ENCODE results near the gene CARS1. TPM values are rescaled to one million over a fixed set of nuclear protein-coding genes. Genes with fewer than 3 reads are reported as not detected.

Gene CARS1
- total and polyA plus RNA-seq, 10 of the 15 experiments (the other 5 are each of a cell fraction or from before 2014, with no cell fraction given), result 7.8 to 60.6 (median 45.7) TPM

DNA sequence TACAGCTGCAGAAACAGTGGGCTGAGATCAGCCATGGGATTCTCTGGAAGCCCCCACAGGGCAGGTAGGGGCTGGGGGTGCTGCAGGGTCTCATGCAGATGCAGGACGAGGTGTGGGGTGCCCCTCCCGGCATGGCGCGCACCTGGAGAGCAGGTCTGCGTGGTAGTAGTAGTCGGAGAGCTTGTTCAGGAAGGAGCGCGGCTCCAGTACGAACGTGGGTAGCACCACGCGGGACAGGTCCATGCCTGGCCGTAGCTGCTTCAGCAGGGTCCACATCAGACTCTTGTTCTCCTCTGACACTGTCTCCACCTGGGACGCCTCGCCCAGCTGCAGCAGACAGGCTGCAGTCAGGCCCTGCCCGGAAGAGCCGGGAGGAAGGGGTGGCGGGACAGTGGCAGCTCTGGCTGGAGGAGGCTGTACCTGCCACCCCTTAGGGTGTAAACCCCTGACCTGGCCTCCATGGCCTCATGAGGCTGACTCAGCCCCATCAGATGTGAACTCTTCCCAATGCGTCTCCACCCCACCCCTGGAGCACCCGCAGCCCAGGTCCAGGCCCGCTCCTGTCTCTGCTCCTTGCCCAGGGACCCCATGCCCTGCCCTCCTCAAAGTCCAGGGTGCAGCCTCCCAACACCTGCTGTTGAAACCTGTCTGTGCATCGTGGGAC lies 47.0 kb upstream of the CARS1 start:
- intact Hi-C loops (cut with micrococcal nuclease; ENCODE audit: unreplicated experiment) (no loop called here), in situ Hi-C loops (cut with MboI) (no loop called here)
- no peaks in the 10 kb centered on the region; a peak in 1 of 4 replicates for H3K27me3 ChIP-seq (replicated peaks in 1 of 2; ENCODE audit: control insufficient read depth in 2 of 2, insufficient read depth in 2 of 2, low read length in 1 of 2)
- CTCF ChIA-PET, result no interaction called here
- POLR2A ChIA-PET, result no interaction called here
- DNase-seq (ENCODE audit: low read depth, low spot score) (no peak), FAIRE-seq (no peak), ATAC-seq (no peak)
- H3K4me2 ChIP-seq (ENCODE audit: control insufficient read depth, insufficient read depth), result no peak overlapping the region
- no peak overlapping the region for H3K4me3 ChIP-seq
- no peaks in the 10 kb centered on the region for H3K9me3 ChIP-seq (replicated peaks; ENCODE audit: control insufficient read depth, insufficient read depth, low read length)
- SMC1A ChIA-PET (ENCODE audit: uncharacterized antibody, unreplicated experiment), result no interaction called here
- WGBS (ENCODE audit: insufficient coverage, insufficient replicate concordance, low lambda C conversion rate, missing lambda C conversion rate), result 59% methylated on average over 22 of the region's 22 CpGs
- no peak overlapping the region for H3K27ac ChIP-seq (ENCODE audit: control insufficient read depth, insufficient read depth)
- no peaks in the 10 kb centered on the region for H4K20me1 ChIP-seq (ENCODE audit: control insufficient read depth, insufficient read depth)
- no peaks in the 10 kb centered on the region for H3K4me1 ChIP-seq (ENCODE audit: control insufficient read depth, insufficient read depth, low read length)
- BruUV-seq (replicated peaks), result no TSS peak
- RAD21 ChIA-PET (ENCODE audit: unreplicated experiment), result no interaction called here
- no peaks in the 10 kb centered on the region for H3K36me3 ChIP-seq (ENCODE audit: control insufficient read depth in 2 of 2, insufficient read depth in 2 of 2, low read length in 1 of 2)
- no peak overlapping the region for H2AFZ ChIP-seq (ENCODE audit: control insufficient read depth, low read depth, low read length)
- no peak for TF ChIP-seq POLR2AphosphoS2 (IDR thresholded peaks at IDR 0.05; ENCODE audit: low read depth, low read length)
- H3K79me2 ChIP-seq (ENCODE audit: control insufficient read depth, insufficient read depth, low read length), result no peaks in the 10 kb centered on the region
- no peak overlapping the region for H3K9ac ChIP-seq (ENCODE audit: control insufficient read depth, insufficient read depth, low read length)

DNA sequence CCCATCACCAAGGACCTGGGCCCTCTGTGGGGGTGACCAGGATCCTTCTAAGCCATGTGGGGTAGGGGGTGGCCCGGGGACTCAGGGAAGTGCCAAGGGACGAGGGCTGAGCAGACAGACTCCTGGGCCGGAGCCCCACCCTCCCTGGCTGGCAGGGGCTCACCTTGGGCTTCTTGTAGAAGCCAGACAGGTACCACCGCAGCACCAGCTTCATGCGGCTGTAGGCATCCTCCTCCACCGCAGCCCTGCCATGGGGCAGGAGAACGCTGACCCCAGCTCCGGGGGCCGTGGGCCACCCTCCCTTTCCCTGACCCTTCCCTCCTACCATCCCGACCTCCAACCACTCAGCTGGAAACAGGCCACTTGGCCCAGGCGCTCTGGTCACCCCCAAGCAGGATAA lies 45.9 kb upstream of the CARS1 start:
- RAD21 ChIA-PET (ENCODE audit: unreplicated experiment), result no interaction called here
- no peak overlapping the region for H3K9ac ChIP-seq (ENCODE audit: control insufficient read depth, insufficient read depth, low read length)
- H2AFZ ChIP-seq (ENCODE audit: control insufficient read depth, low read depth, low read length), result no peak overlapping the region
- H3K27ac ChIP-seq (ENCODE audit: control insufficient read depth, insufficient read depth), result no peak overlapping the region
- H3K4me3 ChIP-seq, result no peak overlapping the region
- in situ Hi-C loops (cut with MboI), result no loop called here
- FAIRE-seq, result no peak
- POLR2A ChIA-PET, result no interaction called here
- no peaks in the 10 kb centered on the region for H3K9me3 ChIP-seq (replicated peaks; ENCODE audit: control insufficient read depth, insufficient read depth, low read length)
- BruUV-seq (replicated peaks), result no TSS peak
- WGBS (ENCODE audit: insufficient coverage, insufficient replicate concordance, low lambda C conversion rate, missing lambda C conversion rate), result 24% methylated on average over 11 of the region's 11 CpGs
- CTCF ChIA-PET, result no interaction called here
- SMC1A ChIA-PET (ENCODE audit: uncharacterized antibody, unreplicated experiment), result no interaction called here
- no peaks in the 10 kb centered on the region for H3K4me1 ChIP-seq (ENCODE audit: control insufficient read depth, insufficient read depth, low read length)
- intact Hi-C loops (cut with micrococcal nuclease; ENCODE audit: unreplicated experiment), result no loop called here
- H3K36me3 ChIP-seq (ENCODE audit: control insufficient read depth in 2 of 2, insufficient read depth in 2 of 2, low read length in 1 of 2), result no peaks in the 10 kb centered on the region
- H3K79me2 ChIP-seq (ENCODE audit: control insufficient read depth, insufficient read depth, low read length), result no peaks in the 10 kb centered on the region
- no peak for ATAC-seq
- H4K20me1 ChIP-seq (ENCODE audit: control insufficient read depth, insufficient read depth), result no peaks in the 10 kb centered on the region
- DNase-seq (ENCODE audit: low read depth, low spot score), result no peak
- H3K4me2 ChIP-seq (ENCODE audit: control insufficient read depth, insufficient read depth), result no peak overlapping the region
- no peaks in the 10 kb centered on the region; a peak in 1 of 4 replicates for H3K27me3 ChIP-seq (replicated peaks in 1 of 2; ENCODE audit: control insufficient read depth in 2 of 2, insufficient read depth in 2 of 2, low read length in 1 of 2)
- TF ChIP-seq, protein P1, sequence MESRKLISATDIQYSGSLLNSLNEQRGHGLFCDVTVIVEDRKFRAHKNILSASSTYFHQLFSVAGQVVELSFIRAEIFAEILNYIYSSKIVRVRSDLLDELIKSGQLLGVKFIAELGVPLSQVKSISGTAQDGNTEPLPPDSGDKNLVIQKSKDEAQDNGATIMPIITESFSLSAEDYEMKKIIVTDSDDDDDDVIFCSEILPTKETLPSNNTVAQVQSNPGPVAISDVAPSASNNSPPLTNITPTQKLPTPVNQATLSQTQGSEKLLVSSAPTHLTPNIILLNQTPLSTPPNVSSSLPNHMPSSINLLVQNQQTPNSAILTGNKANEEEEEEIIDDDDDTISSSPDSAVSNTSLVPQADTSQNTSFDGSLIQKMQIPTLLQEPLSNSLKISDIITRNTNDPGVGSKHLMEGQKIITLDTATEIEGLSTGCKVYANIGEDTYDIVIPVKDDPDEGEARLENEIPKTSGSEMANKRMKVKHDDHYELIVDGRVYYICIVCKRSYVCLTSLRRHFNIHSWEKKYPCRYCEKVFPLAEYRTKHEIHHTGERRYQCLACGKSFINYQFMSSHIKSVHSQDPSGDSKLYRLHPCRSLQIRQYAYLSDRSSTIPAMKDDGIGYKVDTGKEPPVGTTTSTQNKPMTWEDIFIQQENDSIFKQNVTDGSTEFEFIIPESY (IDR thresholded peaks at IDR 0.05), result no peak
- TF ChIP-seq, protein P2, sequence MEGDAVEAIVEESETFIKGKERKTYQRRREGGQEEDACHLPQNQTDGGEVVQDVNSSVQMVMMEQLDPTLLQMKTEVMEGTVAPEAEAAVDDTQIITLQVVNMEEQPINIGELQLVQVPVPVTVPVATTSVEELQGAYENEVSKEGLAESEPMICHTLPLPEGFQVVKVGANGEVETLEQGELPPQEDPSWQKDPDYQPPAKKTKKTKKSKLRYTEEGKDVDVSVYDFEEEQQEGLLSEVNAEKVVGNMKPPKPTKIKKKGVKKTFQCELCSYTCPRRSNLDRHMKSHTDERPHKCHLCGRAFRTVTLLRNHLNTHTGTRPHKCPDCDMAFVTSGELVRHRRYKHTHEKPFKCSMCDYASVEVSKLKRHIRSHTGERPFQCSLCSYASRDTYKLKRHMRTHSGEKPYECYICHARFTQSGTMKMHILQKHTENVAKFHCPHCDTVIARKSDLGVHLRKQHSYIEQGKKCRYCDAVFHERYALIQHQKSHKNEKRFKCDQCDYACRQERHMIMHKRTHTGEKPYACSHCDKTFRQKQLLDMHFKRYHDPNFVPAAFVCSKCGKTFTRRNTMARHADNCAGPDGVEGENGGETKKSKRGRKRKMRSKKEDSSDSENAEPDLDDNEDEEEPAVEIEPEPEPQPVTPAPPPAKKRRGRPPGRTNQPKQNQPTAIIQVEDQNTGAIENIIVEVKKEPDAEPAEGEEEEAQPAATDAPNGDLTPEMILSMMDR (IDR thresholded peaks at IDR 0.05 in 2 of 3, conservative IDR thresholded peaks at IDR 0.05 in 1 of 3; ENCODE audit: control insufficient read depth in 2 of 3, extremely low read depth in 1 of 3, insufficient read depth in 1 of 3, low read depth in 3 of 3, low read length in 3 of 3), result no peak
- TF ChIP-seq POLR2A (IDR thresholded peaks at IDR 0.05; ENCODE audit: low read depth, low read length) (no peak), SIX5 (IDR thresholded peaks at IDR 0.05; ENCODE audit: low read depth, low read length, severe bottlenecking) (no peak), MTA2 (IDR thresholded peaks at IDR 0.05; ENCODE audit: low read depth) (no peak), RB1 (IDR thresholded peaks at IDR 0.05; ENCODE audit: borderline replicate concordance) (no peak), RAD51 (IDR thresholded peaks at IDR 0.05) (no peak), SREBF2 (IDR thresholded peaks at IDR 0.05; ENCODE audit: low read length) (no peak)
- TF ChIP-seq, protein P3, sequence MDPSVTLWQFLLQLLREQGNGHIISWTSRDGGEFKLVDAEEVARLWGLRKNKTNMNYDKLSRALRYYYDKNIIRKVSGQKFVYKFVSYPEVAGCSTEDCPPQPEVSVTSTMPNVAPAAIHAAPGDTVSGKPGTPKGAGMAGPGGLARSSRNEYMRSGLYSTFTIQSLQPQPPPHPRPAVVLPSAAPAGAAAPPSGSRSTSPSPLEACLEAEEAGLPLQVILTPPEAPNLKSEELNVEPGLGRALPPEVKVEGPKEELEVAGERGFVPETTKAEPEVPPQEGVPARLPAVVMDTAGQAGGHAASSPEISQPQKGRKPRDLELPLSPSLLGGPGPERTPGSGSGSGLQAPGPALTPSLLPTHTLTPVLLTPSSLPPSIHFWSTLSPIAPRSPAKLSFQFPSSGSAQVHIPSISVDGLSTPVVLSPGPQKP (IDR thresholded peaks at IDR 0.05; ENCODE audit: low read depth, low read length), result no peak

Measured in GM12878 (cell line).